GM19463 (cell line): ENCODE measurements around the gene SCAPER.
"Not testable (repeated sequence)": the region's sequence is repeated elsewhere in the genome, so short reads cannot be mapped to it uniquely, and the experiment has no call there.

ENCODE experiments used
- ATAC-seq: cut with Tn5 transposase; IDR thresholded peaks from one replicate; pipeline ENCODE4 v1.9.1; 2021; ENCODE audit warnings: mild to moderate bottlenecking, moderate library complexity; ENCODE audit not compliant: unreplicated experiment

Gene SCAPER

GRCh38 chr15:76577879-76578512, 327.1 kb downstream of the SCAPER start:
- ATAC-seq: no peak

DNA sequence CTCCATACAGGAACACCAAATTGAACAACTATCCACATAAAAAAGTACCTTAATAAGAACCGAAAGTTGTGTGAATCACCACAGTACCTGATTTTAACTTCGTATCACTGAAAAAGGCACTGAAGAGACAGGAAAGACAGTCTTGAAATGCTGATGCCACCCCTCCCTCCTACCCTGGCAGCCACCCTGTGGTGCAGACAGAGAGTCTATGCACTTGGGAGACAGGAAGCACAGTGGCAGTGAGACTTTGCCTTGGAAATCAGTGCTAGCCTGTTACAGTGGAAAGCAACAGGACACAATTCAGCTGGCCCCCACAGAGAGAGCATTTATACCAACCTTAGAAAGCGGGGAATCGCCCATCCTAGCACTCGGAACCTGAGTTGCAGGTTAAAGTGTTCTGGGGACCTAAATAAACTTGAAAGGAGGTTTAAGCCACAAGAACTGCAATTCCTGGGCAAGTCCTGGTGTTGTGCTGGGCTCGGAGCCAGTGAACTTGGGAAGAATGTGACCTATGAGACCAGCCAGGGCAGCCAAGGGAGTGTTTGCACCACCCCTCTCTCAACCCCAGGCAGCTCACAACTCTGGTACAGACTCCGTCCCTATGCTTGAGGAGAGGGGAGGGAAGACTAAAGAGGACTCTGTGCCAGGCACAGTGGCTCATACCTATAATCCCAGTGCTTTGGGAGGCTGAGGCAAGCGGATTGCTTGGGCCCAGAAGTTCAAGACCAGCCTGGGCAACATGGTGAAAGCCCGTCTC, 328.4 kb downstream of the SCAPER start:
- no peak for ATAC-seq

DNA sequence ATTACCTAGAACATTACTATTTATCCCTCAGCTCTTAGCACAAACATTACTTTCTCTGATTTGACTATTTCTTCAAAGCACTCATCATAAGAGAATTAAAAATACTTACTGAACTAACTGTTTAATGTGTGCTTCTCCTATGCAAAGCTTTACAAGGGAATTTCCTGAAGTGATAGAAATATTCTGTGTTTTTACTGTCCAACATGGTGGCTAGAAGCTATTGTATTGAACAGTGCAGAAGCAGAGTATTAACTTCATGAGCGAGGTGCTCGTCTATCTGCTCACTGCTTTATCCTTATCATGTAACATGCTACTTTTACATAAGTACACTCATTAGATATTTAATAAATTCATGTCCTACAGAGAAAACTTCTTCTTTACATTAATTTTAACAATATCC, 329.5 kb downstream of the SCAPER start:
- no peak for ATAC-seq

- peak; percentile 75 for ATAC-seq
These were observed 329.9 kb downstream of the SCAPER start for GRCh38 chr15:76575274-76575673.

- ATAC-seq: no peak
These were observed 332.2 kb downstream of the SCAPER start for GRCh38 chr15:76572983-76573314.

GRCh38 chr15:76566276-76566675, 338.9 kb downstream of the SCAPER start:
- ATAC-seq: no peak

DNA sequence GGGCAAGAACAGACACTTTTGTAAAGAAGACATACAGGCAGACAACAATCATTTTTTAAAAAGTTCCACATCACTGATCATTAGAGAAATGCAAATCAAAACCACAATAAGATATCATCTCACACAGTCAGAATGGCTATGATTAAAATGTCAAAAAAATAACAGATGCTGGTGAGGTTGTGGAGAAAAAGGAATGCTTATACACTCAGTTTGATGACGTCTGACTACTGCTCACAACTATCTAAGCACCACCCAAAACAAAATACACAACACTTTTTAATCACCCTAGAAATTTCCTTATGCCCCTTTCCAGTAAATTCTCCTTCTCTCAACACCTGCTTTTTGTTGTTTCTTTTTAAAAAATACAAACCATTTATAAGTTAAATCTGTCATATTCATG, 339.8 kb downstream of the SCAPER start:
- ATAC-seq: no peak

DNA sequence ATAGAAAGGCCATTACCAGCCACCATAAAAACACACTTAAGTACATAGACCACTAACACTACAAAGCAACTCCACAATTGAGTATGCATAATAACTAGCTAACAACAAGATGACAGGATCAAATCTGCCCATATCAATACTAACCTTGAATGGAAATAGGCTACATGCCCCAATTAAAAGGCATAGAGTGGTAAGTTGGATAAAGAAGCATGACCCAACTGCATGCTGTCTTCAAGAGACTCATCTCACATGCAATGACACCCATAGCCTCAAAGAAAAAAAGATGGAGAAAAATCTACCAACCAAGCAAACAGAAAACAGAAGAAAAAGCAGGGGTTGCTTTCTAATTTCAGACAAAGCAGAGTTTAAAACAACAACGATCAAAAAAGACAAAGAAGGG, 349.9 kb downstream of the SCAPER start:
- no peak for ATAC-seq

DNA sequence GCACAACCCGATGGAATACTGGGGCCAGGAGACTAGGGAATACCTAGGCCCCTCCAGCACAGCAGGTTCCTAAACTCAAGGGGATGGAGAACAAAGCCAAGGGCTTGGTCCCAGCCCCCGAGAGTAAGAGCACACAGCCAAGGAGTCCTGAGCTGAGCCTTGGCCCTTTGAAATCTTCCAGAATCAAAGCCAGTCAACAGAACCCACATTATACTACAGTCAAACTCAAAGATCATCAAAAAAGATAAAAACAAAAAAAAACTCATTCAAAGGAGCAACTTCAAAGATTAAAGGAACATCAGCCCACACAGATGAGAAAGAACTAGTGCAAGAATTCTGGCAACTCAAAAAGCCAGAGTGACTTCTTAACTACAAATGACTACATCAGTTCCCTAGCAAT, 351.6 kb downstream of the SCAPER start:
- no peak for ATAC-seq

DNA sequence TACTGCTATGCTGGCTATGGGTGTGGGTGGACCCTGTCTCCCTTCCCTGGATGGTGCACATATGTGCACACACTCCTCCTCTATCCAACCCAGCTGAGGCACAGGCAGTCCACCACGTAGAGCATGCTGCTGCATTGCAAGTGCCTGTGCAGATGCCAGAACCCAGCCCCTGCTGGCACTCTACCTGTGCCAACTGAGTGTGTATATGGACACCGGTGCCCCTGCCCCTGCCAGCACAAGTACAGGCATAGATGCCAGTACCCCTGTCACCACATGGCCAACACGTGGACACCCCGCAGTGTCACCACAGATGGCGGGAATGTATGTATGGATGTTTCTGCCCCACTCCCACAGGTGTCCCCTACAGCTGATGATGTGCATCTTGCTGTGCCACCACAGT, 352.0 kb downstream of the SCAPER start:
- no peak for ATAC-seq

DNA sequence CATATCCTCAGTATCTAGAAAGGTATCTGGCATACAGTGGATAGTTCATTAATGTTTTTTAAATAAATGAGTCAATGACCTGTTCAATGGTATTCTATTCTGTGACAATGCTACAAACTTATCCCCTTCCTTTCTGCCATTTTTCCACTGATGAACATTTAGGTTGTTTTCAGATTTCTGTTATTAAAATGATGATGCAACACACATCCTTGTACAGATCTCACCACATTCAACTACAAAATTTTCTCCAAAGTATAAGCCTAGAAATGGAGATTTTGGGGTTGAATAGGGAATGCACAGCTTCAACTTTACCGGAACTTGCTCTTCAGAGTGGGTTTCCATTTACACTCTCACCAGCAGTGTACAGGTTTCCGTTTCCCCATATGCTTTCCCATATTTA, 358.3 kb downstream of the SCAPER start:
- ATAC-seq: no peak

DNA sequence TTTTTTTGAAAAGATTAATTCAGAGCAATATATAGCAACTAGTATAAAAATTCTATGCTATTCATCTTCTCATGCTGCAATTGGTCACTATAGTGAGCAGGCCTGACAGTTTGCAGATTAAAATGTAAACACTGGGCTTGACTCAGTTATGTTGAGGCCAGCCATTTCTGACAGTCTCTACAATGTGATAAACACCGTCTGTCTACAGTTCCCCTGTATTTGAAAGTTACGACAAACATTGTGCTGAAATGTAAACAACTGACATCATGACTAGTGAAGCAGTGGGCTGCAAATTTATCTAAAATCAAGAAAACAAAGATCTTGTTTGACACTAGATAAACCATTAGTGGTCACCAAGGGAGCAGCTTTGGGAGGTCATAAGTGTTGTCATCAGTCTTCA, 371.1 kb downstream of the SCAPER start:
- no peak for ATAC-seq

DNA sequence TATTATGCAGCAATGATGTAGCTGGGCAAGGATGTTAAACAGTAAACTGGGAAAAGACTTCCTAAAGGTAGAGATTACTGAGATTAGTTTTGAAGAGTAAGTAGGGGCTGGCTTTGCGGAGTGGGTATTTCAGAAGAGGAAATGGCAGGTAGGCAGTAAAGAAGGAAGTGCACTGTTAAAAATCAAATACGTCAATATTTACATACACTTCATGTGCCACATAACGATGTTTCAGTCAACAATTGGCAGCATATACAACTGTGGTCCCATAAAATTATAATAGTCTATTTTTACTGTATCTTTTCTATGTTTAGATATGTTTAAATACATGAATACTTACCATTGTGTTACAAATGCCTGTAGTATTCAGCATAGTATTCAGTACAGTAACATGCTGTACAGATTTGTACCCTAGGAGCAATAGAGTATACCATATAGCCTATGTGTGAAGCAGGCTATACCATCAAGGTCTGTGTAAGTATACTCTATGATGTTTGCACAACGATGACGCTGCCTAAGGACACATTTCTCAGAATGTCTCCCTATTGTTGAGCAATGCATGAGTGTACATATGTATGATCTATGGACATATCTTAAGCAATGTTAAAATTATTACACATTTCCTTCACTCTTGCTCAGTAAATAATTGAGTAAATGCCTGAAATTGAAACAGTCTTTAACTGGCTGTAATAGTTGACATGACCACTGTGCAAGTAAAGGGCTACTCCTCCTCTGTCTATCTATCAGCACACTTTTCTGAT, 371.9 kb downstream of the SCAPER start:
- no peak for ATAC-seq

DNA sequence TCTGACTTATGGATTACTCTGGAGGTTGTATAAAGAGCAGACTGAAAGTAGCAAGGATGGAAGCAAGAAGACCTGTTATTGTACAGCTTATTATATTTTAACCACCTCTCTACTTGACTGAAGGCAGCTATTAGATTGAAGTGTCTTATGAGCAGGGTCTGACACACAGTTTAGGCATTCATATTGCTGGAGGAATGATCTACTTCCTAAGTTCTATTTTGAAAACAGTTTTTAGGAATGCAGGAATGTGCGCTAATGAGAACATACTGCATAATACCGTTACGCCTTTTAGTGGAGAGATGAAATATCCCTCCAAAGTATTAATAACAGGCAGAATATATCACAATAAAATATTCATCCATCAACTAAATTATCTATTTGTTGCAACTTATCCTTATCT, 375.2 kb downstream of the SCAPER start:
- no peak for ATAC-seq

GRCh38 chr15:76526111-76526510, 379.0 kb downstream of the SCAPER start:
- ATAC-seq: no peak

DNA sequence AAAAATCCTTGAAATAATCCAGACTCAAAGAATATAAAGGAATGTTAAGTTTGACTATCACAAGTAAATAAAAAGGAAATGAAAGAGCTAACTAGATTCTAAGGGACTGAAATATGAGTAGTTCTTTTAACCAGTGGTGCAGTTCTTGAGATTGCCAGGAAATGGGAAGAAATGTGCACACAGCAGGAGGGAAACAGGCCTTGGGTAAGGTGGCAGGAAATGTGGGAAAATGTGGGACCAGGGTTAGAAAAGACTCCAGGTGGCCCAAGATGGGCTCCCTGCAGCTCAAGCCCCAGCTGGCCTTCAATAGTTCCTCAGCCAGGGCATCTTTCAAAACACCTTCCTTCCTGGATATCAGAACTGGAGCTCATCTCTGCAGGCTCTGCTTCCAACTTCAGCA, 387.2 kb downstream of the SCAPER start:
- no peak for ATAC-seq

GRCh38 chr15:76514282-76514681, 390.9 kb downstream of the SCAPER start:
- ATAC-seq: no peak

DNA sequence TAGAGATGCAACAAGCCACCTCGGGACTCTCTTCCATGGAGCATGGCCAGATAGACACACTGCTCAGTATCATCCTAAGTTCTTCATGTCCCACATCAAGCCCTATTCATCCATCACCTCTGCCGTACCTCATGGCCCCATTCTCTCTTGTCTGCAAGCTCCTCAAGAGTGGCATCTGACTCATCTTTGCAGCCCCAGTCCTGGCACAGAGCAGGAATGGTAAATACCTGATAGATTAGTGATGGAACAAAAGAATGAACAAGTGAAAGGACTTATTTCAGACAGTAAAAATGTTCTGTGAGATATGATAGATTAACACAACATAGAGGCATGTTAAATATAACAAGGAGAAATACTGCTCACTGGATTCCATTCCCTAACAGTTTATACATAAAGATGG, 392.2 kb downstream of the SCAPER start:
- no peak for ATAC-seq

DNA sequence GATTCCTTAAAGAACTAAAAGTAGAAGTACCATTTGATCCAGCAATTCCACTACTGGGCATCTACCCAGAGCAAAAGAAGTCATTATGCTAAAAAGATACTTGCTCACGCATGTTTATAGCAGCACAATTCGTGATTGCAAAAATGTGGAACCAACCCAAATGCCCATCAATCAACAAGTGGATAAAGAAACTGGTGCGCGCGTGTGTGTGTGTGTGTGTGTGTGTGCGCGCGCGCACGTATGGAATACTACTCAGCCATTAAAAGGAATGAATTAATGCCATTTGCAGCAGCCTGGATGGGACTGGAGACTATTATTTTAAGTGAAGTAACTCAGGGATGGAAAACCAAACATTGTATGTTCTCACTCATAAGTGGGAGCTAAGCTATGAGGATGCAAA, 394.5 kb downstream of the SCAPER start:
- not testable (repeated sequence) for ATAC-seq

- ATAC-seq: no peak
These were observed 401.3 kb downstream of the SCAPER start for GRCh38 chr15:76503804-76504203.

GRCh38 chr15:76503121-76503520, 402.0 kb downstream of the SCAPER start:
- ATAC-seq: no peak

DNA sequence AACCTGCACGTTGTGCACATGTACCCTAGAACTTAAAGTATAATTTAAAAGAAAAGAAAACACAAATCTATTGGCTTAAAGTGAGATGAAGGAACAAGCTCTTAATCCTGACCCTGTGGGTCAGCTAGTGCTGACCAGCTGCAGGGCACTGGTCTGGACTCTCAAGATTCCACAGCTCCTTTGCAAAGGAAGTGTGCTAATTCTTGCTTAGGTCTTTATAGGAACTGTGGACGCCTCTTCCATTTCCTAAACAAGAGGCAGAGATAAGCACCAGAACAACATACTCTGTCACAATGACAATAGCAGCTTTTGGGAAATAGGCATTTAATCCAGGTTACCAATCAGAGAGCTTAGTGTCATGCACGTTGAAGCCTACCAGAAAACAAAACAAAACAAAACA, 402.5 kb downstream of the SCAPER start:
- ATAC-seq: no peak
